Osteoblast (primary cell): Measurements from ENCODE around the gene TNRC6A. TPM values are rescaled to one million over a fixed set of nuclear protein-coding genes. Genes with fewer than 3 reads are reported as not detected.

Source experiments
- DNase-seq: peaks from one replicate; pipeline ENCODE4 v3.0.0; 2011; ENCODE audit warnings: low spot score, mixed read lengths; ENCODE audit not compliant: insufficient read length; ENCODE audit errors: missing footprints
- H2AFZ ChIP-seq: 2 replicates; pipeline ENCODE4 v1.6.0; 2011; ENCODE audit warnings: mild to moderate bottlenecking, low read length
- H3K27ac ChIP-seq: 2 replicates; pipeline ENCODE4 v1.5.1; 2011; ENCODE audit warnings: mild to moderate bottlenecking, low read depth, low read length, moderate library complexity
- H3K27me3 ChIP-seq: 2 replicates; pipeline ENCODE4 v1.6.0; 2012; ENCODE audit warnings: mild to moderate bottlenecking, control low read depth, inconsistent platforms, low read length, moderate library complexity; ENCODE audit not compliant: insufficient read depth
- H3K36me3 ChIP-seq: 2 replicates; pipeline ENCODE4 v1.5.1; 2011; ENCODE audit warnings: mild to moderate bottlenecking, low read length, control low read depth, moderate library complexity; ENCODE audit not compliant: insufficient read depth
- H3K4me1 ChIP-seq: 2 replicates; pipeline ENCODE4 v1.5.1; 2011; ENCODE audit warnings: mild to moderate bottlenecking, low read length, control low read depth, moderate library complexity; ENCODE audit not compliant: insufficient read depth
- H3K4me2 ChIP-seq: 2 replicates; pipeline ENCODE4 v1.6.0; 2011; ENCODE audit warnings: mild to moderate bottlenecking, low read length; ENCODE audit not compliant: insufficient read depth
- H3K4me3 ChIP-seq: fragments of 200-600 bp; sonication (generic); 3 replicates; pipeline ENCODE4 v1.5.1; 2012; ENCODE audit warnings: mild to moderate bottlenecking, low read length, inconsistent platforms; ENCODE audit not compliant: insufficient read depth
- H3K79me2 ChIP-seq: 2 replicates; pipeline ENCODE4 v1.6.0; 2012; ENCODE audit warnings: mild to moderate bottlenecking, low read length, control low read depth, inconsistent platforms; ENCODE audit not compliant: insufficient read depth
- H3K9me3 ChIP-seq: 2 replicates; pipeline ENCODE4 v1.5.1; 2011; ENCODE audit warnings: low read depth, low read length, control low read depth
- H4K20me1 ChIP-seq: 2 replicates; pipeline ENCODE4 v1.6.0; 2012; ENCODE audit warnings: mild to moderate bottlenecking, low read length, control low read depth; ENCODE audit not compliant: insufficient read depth
- CTCF ChIP-seq: IDR thresholded peaks from 2 replicates; pipeline ENCODE4 v1.5.1; 2011; ENCODE audit warnings: mild to moderate bottlenecking, low read depth, low read length, moderate library complexity; ENCODE audit errors: extremely low read depth
- total RNA-seq: library from RNA; depleted of rRNA; stranded (reverse); fragments of >200 nt; gene quantifications from 2 replicates; pipeline ENCODE4 v1.2.3, GENCODE V29; 2012

The TNRC6A gene
- total RNA-seq, 1 donor, result 38.0 TPM

GRCh38 chr16:24723663-24724062 lies 5.8 kb upstream of the TNRC6A start:
- no peaks in the 10 kb centered on the region for H4K20me1 ChIP-seq
- no peak for DNase-seq
- no peaks in the 10 kb centered on the region for H3K36me3 ChIP-seq
- no peak overlapping the region for H2AFZ ChIP-seq
- no peaks in the 10 kb centered on the region for H3K79me2 ChIP-seq
- peak overlapping the region; percentile 2 for H3K4me2 ChIP-seq
- no peak overlapping the region for H3K27ac ChIP-seq
- no peaks in the 10 kb centered on the region for H3K27me3 ChIP-seq
- no peaks in the 10 kb centered on the region for H3K9me3 ChIP-seq
- TF ChIP-seq CTCF, result no peak
- H3K4me1 ChIP-seq, result peaks cover 7% of the 10 kb centered on the region
- H3K4me3 ChIP-seq, result no peak overlapping the region

- no peak for TF ChIP-seq CTCF
- H4K20me1 ChIP-seq, result peaks cover 19% of the 10 kb centered on the region
- no peak for DNase-seq
- H3K4me1 ChIP-seq, result peaks cover 28% of the 10 kb centered on the region
- no peak overlapping the region for H3K4me2 ChIP-seq
- H3K36me3 ChIP-seq, result peaks cover 4% of the 10 kb centered on the region
- peaks cover 35% of the 10 kb centered on the region for H3K79me2 ChIP-seq
- H2AFZ ChIP-seq, result no peak overlapping the region
- H3K9me3 ChIP-seq, result no peaks in the 10 kb centered on the region
- H3K27ac ChIP-seq, result no peak overlapping the region
- no peak overlapping the region for H3K4me3 ChIP-seq
- no peaks in the 10 kb centered on the region for H3K27me3 ChIP-seq
These were observed 1.4 kb upstream of the TNRC6A start for GRCh38 chr16:24728011-24728410.

DNA sequence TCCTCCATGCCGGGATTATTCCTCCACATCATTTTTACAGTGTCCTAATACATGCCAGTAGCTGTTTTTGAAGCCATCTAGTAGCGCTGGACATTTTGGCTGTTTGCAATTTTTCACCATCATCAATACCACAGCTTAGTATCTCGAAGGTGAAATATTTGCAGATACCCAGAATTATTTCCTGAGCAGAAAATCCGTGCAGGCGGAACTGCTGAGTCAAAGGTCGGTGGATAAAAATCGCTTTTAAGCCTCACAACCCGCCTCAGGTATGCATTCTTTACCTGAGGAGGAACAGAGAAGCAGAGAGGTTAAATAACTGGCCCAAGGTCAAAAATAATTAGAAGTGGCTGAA lies 584 bp upstream of the TNRC6A start:
- Histone ChIP-seq H3K79me2 (peaks cover 43% of the 10 kb centered on the region), H2AFZ (peak overlapping the region; percentile 31), H3K9me3 (no peaks in the 10 kb centered on the region), H3K4me2 (peak overlapping the region; percentile 98), H3K27me3 (no peaks in the 10 kb centered on the region), H3K36me3 (peaks cover 13% of the 10 kb centered on the region), H3K4me3 (peak overlapping the region; percentile 89), H3K4me1 (peaks cover 24% of the 10 kb centered on the region), H4K20me1 (peaks cover 27% of the 10 kb centered on the region), H3K27ac (peak overlapping the region; percentile 83)
- no peak for DNase-seq
- no peak for TF ChIP-seq CTCF

DNA sequence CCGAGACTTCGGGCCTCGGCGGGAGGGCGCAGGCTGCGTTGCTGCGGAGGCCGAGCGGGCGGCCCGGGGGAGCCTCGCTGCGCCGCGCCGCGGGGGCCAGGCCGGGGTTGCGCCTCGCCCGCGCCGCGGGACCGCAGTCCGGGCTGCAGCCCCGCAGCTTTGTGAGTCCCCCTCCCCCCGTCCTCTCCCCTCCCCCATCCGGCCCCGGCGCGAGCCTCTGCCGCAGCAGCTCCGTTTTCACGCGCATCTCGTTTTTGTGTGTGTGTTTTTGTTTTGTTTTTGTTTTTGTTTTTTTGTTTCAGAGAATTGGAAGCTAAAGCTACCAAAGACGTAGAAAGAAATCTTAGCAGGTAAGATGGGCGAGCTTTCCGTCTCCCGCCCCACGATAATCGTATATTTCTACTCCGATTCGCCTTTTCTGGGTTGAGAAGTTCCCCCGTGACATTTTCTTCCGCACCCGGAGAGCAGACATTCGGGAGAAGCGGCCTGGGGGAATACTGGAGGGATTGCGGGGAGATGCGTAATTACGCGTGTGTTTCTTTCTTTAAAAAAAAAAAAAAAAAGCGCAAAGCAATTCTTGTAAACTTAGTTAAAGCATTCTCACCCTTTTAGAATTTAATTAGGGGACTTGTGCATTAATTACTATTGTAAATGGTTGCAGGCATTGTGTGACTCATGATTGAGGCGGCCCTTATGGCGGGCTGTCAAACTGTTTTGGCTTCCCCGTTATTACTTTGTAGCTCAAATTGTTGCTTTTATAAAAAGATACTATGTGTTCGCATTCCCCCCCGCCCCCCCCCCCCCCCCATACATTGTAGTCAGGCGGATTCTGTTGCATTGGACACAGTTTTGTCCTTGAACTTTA lies 732 bp downstream of the TNRC6A start:
- Histone ChIP-seq H3K27me3 (no peaks in the 10 kb centered on the region), H3K9me3 (no peaks in the 10 kb centered on the region), H4K20me1 (peaks cover 32% of the 10 kb centered on the region), H2AFZ (peak overlapping the region; percentile 69), H3K4me3 (peak overlapping the region; percentile 89), H3K4me2 (peak overlapping the region; percentile 84), H3K4me1 (peaks cover 32% of the 10 kb centered on the region), H3K36me3 (peaks cover 13% of the 10 kb centered on the region), H3K27ac (peak overlapping the region; percentile 68), H3K79me2 (peaks cover 56% of the 10 kb centered on the region)
- no peak for TF ChIP-seq CTCF
- peak; percentile 90 for DNase-seq
